Gastrocnemius medialis (tissue), 4 donors: ENCODE results near the gene INAVA. TPM values are rescaled to one million over a fixed set of nuclear protein-coding genes. Genes with fewer than 3 reads are reported as not detected.

Source experiments
- ATAC-seq, 2 donors: fragments of 150-250 bp; one replicate each; pipeline ENCODE4 v1.9.1; 2016
- DNase-seq, 2 donors: peaks; one replicate each; pipeline ENCODE4 v3.0.0-alpha.2; 2019
- H3K27ac ChIP-seq, 4 donors: fragments of 200-600 bp; sonication (generic); 1 replicate in 1 of 4; 2 replicates in 3 of 4; pipeline ENCODE4 v1.5.1; 2016 to 2018; ENCODE audit warnings: mild to moderate bottlenecking in 2 of 4, moderate library complexity in 1 of 4
- H3K27me3 ChIP-seq, 3 donors: fragments of 200-600 bp; sonication (generic) in 2 of 3; 1 replicate in 1 of 3; 2 replicates in 2 of 3; pipeline versions ENCODE4 v1.5.1 to v1.6.0; 2016 to 2019; ENCODE audit warnings: mild to moderate bottlenecking in 1 of 3, moderate library complexity in 1 of 3
- H3K36me3 ChIP-seq, 2 donors: fragments of 200-600 bp; sonication (generic) in 1 of 2; one replicate each; pipeline ENCODE4 v1.5.1; 2017 to 2018
- H3K4me1 ChIP-seq, 2 donors: fragments of 200-600 bp; sonication (generic) in 1 of 2; one replicate each; pipeline ENCODE4 v1.5.1; 2016 to 2017; ENCODE audit warnings: mild to moderate bottlenecking in 2 of 2
- H3K4me3 ChIP-seq, 4 donors: fragments of 200-600 bp; sonication (generic) in 3 of 4; 1 replicate in 1 of 4; 2 replicates in 3 of 4; pipeline ENCODE4 v1.5.1; 2016 to 2019; ENCODE audit warnings: mild to moderate bottlenecking in 2 of 4
- H3K9me3 ChIP-seq, 3 donors: fragments of 200-600 bp; sonication (generic) in 2 of 3; 1 replicate in 1 of 3; 2 replicates in 2 of 3; pipeline ENCODE4 v1.5.1; 2016 to 2019
- CTCF ChIP-seq, 5 experiments: fragments of 450-650 bp in 3 of 5; fragments of 200-600 bp in 2 of 5; sonication (generic) in 2 of 5; IDR thresholded peaks in 4 of 5; conservative IDR thresholded peaks in 1 of 5; 1 replicate in 4 of 5; 2 replicates in 1 of 5; pipeline ENCODE4 v1.5.1; 2016 to 2019; ENCODE audit warnings: antibody characterized with exemption in 5 of 5, mild to moderate bottlenecking in 3 of 5, moderate library complexity in 3 of 5
- POLR2A ChIP-seq, 2 donors: fragments of 450-650 bp; IDR thresholded peaks; one replicate each; pipeline ENCODE4 v1.6.1; 2017; ENCODE audit warnings: antibody characterized with exemption in 2 of 2, mild to moderate bottlenecking in 2 of 2, moderate library complexity in 2 of 2
- in situ Hi-C, 4 donors: fragments of 200-750 bp; cut with MboI; loops; one replicate each; pipeline versions ENCODE4 v1.15.0 to v1.8.0; 2017; ENCODE audit warnings: low sequenced_read_pairs in 4 of 4
- intact Hi-C: fragments of 100-400 bp; cut with DNase I; formaldehyde crosslinking; loops from one replicate; pipeline ENCODE4 v1.15.1; 2023; ENCODE audit warnings: low total_unique reads
- total RNA-seq, 4 donors: library from RNA; depleted of rRNA; stranded (reverse); fragments of >200 nt; gene quantifications; one replicate each; pipeline versions ENCODE4 v1.1.0 to v1.2.3, GENCODE V29; 2016

INAVA gene
- total RNA-seq, 4 donors from 2014 or later: 0.58 TPM; not detected in 3

DNA sequence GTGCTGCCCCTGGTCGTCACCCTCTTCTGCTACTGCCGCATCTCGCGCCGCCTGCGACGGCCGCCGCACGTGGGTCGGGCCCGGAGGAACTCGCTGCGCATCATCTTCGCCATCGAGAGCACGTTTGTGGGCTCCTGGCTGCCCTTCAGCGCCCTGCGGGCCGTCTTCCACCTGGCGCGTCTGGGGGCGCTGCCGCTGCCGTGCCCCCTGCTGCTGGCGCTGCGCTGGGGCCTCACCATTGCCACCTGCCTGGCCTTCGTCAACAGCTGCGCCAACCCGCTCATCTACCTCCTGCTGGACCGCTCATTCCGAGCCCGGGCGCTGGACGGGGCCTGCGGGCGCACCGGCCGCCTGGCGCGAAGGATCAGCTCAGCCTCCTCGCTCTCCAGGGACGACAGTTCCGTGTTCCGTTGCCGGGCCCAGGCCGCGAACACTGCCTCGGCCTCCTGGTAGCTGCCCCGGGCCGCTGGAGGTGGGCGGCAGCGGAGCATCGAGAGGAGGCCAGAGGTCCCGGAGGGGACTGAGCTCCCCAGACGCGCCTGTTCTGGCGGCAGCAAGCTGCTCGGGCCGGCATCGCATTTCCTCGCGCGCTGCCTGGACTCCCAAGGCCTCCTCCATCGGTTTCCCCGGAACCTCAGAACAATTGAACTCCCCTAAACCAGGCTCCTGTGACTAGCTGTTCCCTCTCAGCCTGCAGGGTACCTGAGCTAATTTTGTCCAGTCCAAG lies 20.9 kb upstream of the INAVA start:
- no peaks in the 10 kb centered on the region for H3K36me3 ChIP-seq
- no peak for DNase-seq
- TF ChIP-seq POLR2A (IDR thresholded peaks at IDR 0.05) (no peak), CTCF (IDR thresholded peaks at IDR 0.05 in 4 of 5, conservative IDR thresholded peaks at IDR 0.05 in 1 of 5) (no peak)
- H3K4me1 ChIP-seq: peaks cover 4 to 7% of the 10 kb centered on the region in 2 donors
- no peak for ATAC-seq
- H3K27me3 ChIP-seq: peaks cover 31 to 43% (median 32%) of the 10 kb centered on the region in 3 donors
- no peaks in the 10 kb centered on the region for H3K9me3 ChIP-seq
- no peak overlapping the region for H3K27ac ChIP-seq
- in situ Hi-C loops: no loop called here
- H3K4me3 ChIP-seq: peak overlapping the region; percentile 8 to 43 (median 34)
- intact Hi-C loops: no loop called here

DNA sequence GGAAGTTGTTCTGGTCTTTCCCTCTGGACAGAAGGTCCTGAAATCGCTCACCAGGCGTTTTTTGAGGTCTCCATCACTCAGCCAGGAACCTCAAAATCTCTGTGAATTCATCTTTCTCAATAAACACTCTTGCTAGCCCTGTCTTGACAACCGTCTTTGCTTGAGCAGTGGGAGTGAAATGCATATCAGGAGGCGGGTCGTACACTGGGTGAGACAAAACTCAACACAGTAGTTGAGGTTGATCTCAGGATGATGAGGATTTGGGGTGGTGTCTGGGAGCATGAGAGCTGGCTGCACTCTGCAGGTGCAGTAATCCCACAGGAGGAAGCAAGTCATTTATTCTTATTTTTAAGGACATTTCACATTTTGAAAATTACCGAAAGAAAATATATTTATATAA lies 20.0 kb upstream of the INAVA start:
- in situ Hi-C loops: no loop called here
- H3K9me3 ChIP-seq: no peaks in the 10 kb centered on the region
- peaks cover 4 to 7% of the 10 kb centered on the region in 2 donors for H3K4me1 ChIP-seq
- ATAC-seq (no peak), DNase-seq (no peak)
- H3K36me3 ChIP-seq: no peaks in the 10 kb centered on the region
- intact Hi-C loops: no loop called here
- no peak overlapping the region for H3K4me3 ChIP-seq
- no peak overlapping the region for H3K27ac ChIP-seq
- no peak for TF ChIP-seq CTCF (IDR thresholded peaks at IDR 0.05 in 4 of 5, conservative IDR thresholded peaks at IDR 0.05 in 1 of 5)
- no peak for TF ChIP-seq POLR2A (IDR thresholded peaks at IDR 0.05)
- peaks cover 31 to 43% (median 32%) of the 10 kb centered on the region in 3 donors for H3K27me3 ChIP-seq

- intact Hi-C loops (no loop called here), in situ Hi-C loops (no loop called here)
- Histone ChIP-seq H3K4me3 (no peak overlapping the region), H3K27me3 (peaks cover 31 to 43% (median 32%) of the 10 kb centered on the region in 3 donors), H3K27ac (no peak overlapping the region), H3K36me3 (no peaks in the 10 kb centered on the region), H3K4me1 (peaks cover 4 to 7% of the 10 kb centered on the region in 2 donors), H3K9me3 (no peaks in the 10 kb centered on the region)
- ATAC-seq (no peak), DNase-seq (no peak)
- TF ChIP-seq POLR2A (IDR thresholded peaks at IDR 0.05) (no peak), CTCF (IDR thresholded peaks at IDR 0.05 in 4 of 5, conservative IDR thresholded peaks at IDR 0.05 in 1 of 5) (no peak)
Measured at GRCh38 chr1:200875416-200875815, 19.3 kb upstream of the INAVA start.

GRCh38 chr1:200877010-200877409 lies 17.7 kb upstream of the INAVA start:
- H3K27ac ChIP-seq: no peak overlapping the region
- peaks cover 22 to 36% (median 22%) of the 10 kb centered on the region in 3 donors for H3K27me3 ChIP-seq
- DNase-seq: no peak
- no peak for ATAC-seq
- peaks cover 4 to 7% of the 10 kb centered on the region in 2 donors for H3K4me1 ChIP-seq
- H3K4me3 ChIP-seq: no peak overlapping the region
- no peaks in the 10 kb centered on the region for H3K9me3 ChIP-seq
- H3K36me3 ChIP-seq: no peaks in the 10 kb centered on the region
- in situ Hi-C loops: no loop called here
- no peak for TF ChIP-seq CTCF (IDR thresholded peaks at IDR 0.05 in 4 of 5, conservative IDR thresholded peaks at IDR 0.05 in 1 of 5)
- no peak for TF ChIP-seq POLR2A (IDR thresholded peaks at IDR 0.05)
- intact Hi-C loops: no loop called here
